Renal cortical epithelial cell (primary cell): ENCODE data around the gene PANK1. TPM values are rescaled to one million over a fixed set of nuclear protein-coding genes. Genes with fewer than 3 reads are reported as not detected.
"Not testable (repeated sequence)": the region's sequence is repeated elsewhere in the genome, so short reads cannot be mapped to it uniquely, and the experiment has no call there.

ENCODE experiments used
- DNase-seq: peaks from one replicate; pipeline ENCODE4 v3.0.0-alpha.2; 2011; ENCODE audit warnings: low read depth
- total RNA-seq: library from RNA; depleted of rRNA; stranded (reverse); fragments of >200 nt; gene quantifications from 2 replicates; pipeline ENCODE4 v1.2.3, GENCODE V29; 2014

Gene PANK1
- total RNA-seq, 1 donor from 2014 or later = 25.3 TPM

GRCh38 chr10:89651916-89652573, 7.0 kb upstream of the PANK1 start:
- DNase-seq = no peak

- DNase-seq = no peak
Observed at GRCh38 chr10:89651205-89651915, 6.3 kb upstream of the PANK1 start.

DNA sequence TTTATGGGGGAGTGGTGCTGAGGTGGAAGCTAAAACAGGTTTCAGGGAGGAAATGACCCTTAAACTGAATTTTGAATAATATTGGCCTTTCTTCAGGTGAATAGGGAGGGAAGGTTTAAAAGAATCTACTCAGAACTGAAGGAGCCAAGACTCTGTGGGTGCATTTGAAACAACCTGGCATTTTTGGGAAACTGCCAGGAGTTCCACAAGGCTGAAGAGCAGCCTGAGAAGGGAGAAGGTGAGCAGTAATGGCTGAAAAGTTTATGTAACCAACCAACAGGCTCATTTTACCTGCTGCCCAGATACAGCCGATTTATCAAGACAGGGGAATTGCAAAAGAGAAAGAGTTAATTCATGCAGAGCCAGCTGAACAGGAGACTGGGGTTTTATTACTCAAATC, 4.0 kb upstream of the PANK1 start:
- no peak for DNase-seq

DNA sequence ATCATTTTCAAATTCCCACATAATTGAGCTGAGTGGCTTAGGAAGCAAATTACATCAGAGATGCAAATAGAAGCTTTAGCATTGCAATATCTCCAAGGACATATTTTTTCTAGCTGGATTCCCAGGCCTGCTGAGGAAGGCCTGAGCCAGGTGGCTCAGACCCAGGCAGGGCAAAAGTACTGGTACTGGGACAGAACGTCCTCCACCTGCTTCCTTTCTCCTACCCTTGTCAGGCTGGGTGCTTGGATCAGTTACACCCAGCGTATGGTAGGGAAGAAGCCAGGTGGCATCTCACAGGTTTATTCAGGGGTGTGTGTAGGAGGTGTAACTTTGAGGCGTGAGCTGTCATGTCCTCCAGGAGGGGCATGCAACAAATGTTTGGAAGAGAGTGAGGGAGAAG, 3.0 kb upstream of the PANK1 start:
- DNase-seq = no peak

DNA sequence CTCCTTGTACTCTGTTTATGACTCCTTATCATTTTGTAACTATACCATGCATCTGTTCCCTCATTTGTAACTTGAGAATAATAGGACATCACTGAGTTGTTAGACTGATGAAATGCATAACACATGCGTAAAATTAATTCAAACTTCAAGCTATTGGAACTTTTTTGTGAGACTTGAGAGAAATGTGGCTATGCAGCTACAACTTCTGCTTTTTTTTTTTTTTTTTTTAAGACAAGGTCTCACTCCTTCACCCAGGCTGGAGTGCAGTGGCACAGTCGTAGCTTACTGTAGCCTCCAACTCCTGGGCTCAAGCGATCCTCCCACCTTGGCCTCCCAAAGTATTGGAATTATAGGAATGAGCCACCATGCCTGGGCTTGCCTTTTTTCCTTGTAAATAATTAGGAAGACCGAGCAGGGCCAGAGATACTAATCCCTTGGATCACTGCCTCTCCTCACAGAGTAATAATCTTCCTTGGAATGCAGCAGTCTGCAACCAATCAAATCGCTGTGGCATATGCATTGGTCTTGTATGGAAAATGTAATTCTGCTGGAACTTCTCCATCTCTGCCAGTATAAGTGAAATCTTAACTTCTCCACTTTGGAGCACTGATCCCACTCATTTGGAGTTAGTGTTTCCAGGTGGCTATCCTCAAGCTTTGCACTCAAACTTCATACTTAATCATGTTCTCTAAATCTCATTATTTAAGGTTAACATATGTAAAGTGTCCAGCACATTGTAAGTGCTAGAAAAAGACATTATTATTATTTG, 2.0 kb upstream of the PANK1 start:
- no peak for DNase-seq

GRCh38 chr10:89645742-89646172, 715 bp upstream of the PANK1 start:
- DNase-seq = no peak

DNA sequence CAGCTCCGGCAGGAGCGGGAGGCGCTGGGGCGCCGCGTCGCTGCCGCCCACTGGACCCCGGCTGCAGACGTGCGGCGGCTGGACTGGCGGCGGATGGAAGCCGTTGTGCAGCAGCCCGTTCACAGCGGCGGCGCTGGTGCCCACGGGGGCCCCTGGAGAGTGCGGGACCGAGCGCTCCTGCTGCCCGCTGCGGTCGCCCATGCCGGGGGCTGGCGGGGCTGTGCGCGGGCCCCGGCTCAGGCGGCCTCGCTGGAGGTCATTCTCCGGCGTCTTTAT, 413 bp downstream of the PANK1 start:
- DNase-seq = no peak

DNA sequence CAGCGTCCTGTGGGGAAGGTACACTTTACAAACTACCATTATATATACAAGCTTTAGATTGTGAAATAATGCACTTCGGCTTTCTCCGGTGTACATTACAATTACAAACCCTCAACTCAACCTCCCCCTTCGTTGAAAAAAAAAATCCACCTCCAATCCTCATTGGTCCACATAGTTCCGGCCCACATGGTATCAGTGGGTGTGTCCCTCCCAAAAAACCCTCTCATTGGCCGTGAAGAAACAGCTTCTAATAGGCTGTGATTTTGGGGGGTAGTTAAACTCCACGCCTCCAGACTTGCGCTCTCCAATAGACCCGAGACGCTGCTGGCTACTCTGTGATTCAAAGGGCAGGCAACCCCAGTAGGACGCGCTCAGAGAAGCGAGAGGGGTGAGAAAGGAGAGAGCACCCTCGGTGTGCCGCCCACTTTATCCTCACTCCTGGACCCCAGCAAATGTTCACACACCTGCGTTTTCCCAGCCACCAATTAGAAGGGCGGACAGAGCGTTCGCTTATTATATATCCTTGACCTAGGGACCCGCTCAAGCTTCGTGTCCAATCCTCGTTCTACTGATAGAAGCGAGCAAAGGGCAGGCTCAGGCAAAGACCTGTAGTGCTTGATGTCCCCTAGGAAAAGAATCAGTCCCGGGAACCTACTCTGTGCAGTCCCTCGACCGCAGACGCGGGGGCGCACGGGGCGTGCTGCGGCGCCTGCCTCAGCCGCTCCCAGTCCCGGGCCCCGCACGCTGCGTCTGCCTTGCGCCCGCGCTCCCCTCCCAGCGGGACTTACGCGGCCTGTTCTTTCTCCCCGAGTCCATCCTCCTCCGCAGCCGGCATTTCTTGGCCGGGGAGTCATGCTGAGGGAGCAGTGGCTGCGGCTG, 991 bp downstream of the PANK1 start:
- peak; percentile 98 for DNase-seq

DNA sequence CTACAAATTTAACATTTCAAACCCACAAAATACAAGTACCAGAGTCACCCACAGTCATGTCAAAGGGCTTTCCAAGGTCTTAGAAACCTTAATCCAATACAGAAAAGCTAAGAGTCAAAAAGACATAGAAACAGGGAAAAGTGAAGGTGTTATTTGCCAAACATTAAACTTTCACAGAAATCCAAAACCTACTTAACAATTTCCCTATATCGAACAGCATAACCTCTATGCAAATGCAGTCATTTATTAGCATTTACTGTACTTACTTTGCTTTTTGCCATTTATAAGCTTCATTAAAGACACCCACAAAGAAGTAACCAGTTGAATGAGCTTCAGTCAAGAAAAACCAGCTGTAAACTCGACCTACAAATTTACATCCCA, 1.6 kb downstream of the PANK1 start:
- no peak for DNase-seq

GRCh38 chr10:89642193-89642592, 2.8 kb downstream of the PANK1 start:
- DNase-seq = no peak

DNA sequence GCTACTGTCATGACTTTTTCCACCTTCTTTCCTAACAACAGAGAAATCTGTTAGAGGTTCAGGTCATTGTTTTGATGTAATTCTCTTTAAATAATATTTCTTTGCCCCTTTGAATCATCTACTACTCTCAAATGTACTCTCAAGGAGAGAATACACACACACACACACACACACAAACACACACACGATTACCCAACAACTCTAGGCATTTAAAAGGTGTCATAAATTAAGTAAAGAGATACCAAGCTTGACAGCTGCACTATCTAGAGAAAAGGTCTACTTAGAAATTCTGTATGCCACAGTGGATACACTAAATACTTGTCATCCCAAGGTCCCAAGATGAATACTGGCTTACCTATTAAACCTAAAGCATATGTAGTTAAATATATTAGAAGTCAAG, 4.8 kb downstream of the PANK1 start:
- no peak for DNase-seq

- no peak for DNase-seq
Observed at GRCh38 chr10:89639326-89639725, 5.7 kb downstream of the PANK1 start.

GRCh38 chr10:89637113-89637512, 7.9 kb downstream of the PANK1 start:
- no peak for DNase-seq

DNA sequence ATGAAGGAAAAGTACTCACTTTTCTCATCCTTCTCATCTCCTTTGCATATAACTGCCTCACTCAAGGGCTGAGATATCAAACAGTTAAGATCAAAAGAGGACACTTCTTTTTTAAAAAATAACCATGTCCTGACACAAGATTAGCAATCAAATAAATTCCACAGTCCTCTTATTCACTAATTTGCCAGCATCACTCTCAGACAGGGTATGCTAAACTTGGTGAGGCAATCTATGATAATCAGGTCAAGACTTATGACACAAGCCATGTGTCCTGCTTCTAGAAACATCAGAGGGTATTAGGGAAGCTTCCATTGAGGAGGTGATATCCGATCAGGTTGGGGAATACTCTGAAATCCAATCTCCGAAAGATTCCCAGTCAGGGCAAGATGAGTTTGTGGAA, 10.4 kb downstream of the PANK1 start:
- no peak for DNase-seq

- peak; percentile 97 for DNase-seq
Observed at GRCh38 chr10:89633484-89633883, 11.6 kb downstream of the PANK1 start.

GRCh38 chr10:89632824-89633223, 12.2 kb downstream of the PANK1 start:
- peak; percentile 70 for DNase-seq

DNA sequence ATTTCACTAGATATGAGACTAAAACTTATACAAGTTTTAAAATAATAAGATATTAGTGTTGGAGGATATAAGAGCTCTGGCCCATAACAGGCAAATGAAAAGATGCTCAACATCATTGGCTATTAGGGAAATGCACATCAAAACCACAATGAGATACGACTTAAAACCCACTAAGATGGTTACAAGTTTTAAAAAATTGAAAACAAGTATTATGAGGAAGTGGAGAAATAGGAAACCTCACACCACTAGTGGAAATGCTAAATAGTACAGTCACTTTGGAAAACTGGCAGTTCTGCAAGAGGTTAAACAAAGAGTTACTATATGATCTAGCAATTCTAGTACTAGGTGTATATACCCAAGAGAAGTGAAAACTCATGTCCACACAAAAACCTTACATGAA, 17.2 kb downstream of the PANK1 start:
- DNase-seq = no peak

- DNase-seq = peak; percentile 75
Observed at GRCh38 chr10:89625041-89625765, 19.8 kb downstream of the PANK1 start.

- DNase-seq = no peak
Observed at GRCh38 chr10:89624020-89624419, 21.0 kb downstream of the PANK1 start.

DNA sequence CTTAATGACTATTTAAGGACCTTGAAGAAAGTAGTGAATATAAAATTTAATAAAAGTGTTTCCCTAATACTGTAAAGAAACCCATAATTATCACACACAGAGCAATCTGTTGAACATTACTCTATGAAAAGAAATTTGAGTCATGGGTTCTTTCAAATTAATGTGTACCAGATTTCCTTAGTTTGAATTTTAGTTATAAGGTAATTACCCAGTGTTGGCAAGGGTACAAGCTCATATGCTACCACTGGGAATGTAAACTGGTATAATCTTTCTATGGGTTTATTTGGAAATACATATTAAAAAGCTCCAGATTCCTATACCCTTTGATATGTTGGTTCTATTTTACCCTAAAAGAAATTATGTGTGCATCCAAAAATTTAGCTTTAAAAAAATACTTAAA, 22.9 kb downstream of the PANK1 start:
- no peak for DNase-seq

DNA sequence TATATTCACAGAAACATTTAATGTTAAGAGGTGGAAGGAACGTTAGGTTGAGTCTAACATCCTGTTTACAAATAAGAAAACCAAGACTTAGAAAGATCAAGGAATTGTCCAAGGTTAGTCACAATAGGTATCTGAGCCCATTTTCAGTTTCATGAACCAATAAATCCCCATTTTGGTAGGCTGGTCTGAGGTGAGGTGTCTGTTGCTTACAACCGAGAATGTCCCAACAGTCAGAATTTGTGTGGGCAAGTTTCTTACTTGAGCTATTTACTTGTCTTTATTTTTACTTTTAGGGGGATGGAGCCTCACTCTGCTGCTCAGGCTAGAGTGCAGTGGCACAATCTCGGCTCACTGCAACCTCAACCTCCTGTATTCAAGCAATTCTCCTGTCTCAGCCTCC, 23.6 kb downstream of the PANK1 start:
- no peak for DNase-seq

- not testable (repeated sequence) for DNase-seq
Observed at GRCh38 chr10:89620296-89620695, 24.7 kb downstream of the PANK1 start.
